HepG2 (cell line): ENCODE measurements around the gene SEC61G. TPM values are rescaled to one million over a fixed set of nuclear protein-coding genes. Genes with fewer than 3 reads are reported as not detected.

Experiments
- ATAC-seq: fragments of 200-7000 bp; cut with Tn5 transposase; 3 replicates; pipeline ENCODE4 v1.9.1; 2020; ENCODE audit warnings: mild to moderate bottlenecking, moderate library complexity
- BruUV-seq: library from RNA; stranded (reverse); fragments of 400-500 nt; replicated peaks from 2 replicates; lab custom pipeline; 2021; lab: Mats Ljungman, UMichigan
- CTCF ChIA-PET: fragments of 300-600 bp; formaldehyde crosslinking; extraction: SDS; loops from one replicate; lab custom pipeline; 2021; ENCODE audit warnings: low total read pairs, inconsistent platforms, low intra/inter-chr PET ratio; lab: Yijun Ruan, JAX
- POLR2A ChIA-PET: fragments of 350-600 bp; sonication (Branson Sonifier 250); formaldehyde crosslinking; loops from one replicate; lab custom pipeline; 2020; ENCODE audit warnings: antibody characterized with exemption, inconsistent platforms; lab: Yijun Ruan, JAX
- DNase-seq: peaks from one replicate; pipeline ENCODE4 v3.0.0-alpha.2; 2015; ENCODE audit warnings: low spot score
- FAIRE-seq: peaks from 3 replicates; lab custom pipeline; 2011; peaks lifted over from hg19 to GRCh38; lab: Jason Lieb, UNC
- H2AFZ ChIP-seq: one replicate; pipeline ENCODE4 v1.6.1; 2011; ENCODE audit warnings: low read length, inconsistent platforms
- H3K27ac ChIP-seq: fragments of 300-600 bp; 3 replicates; pipeline ENCODE4 v1.8.0; 2011; ENCODE audit warnings: mixed run types, mild to moderate bottlenecking, mixed read lengths, low read length, inconsistent platforms; ENCODE audit not compliant: insufficient read depth; ENCODE audit errors: extremely low read length
- H3K27me3 ChIP-seq, 2 experiments: fragments of 200-600 bp in 1 of 2; 2 replicates in 1 of 2; 3 replicates in 1 of 2; pipeline versions ENCODE4 v1.6.0 to v1.8.0; 2011; ENCODE audit warnings: low read length in 2 of 2, mild to moderate bottlenecking in 2 of 2, moderate library complexity in 2 of 2, inconsistent platforms in 1 of 2; ENCODE audit not compliant: insufficient read depth in 2 of 2, control insufficient read depth in 1 of 2
- H3K36me3 ChIP-seq, 2 experiments: fragments of 200-600 bp in 1 of 2; replicated peaks in 1 of 2; 2 replicates in 1 of 2; 3 replicates in 1 of 2; pipeline versions ENCODE4 v1.5.1 to v1.8.0; 2011; ENCODE audit warnings: low read length in 2 of 2, inconsistent platforms in 1 of 2; ENCODE audit not compliant: insufficient read depth in 2 of 2, control insufficient read depth in 1 of 2
- H3K4me1 ChIP-seq: 2 replicates; pipeline ENCODE4 v1.5.1; 2012; ENCODE audit warnings: low read length, inconsistent platforms; ENCODE audit not compliant: insufficient read depth
- H3K4me2 ChIP-seq: 2 replicates; pipeline ENCODE4 v1.6.0; 2011; ENCODE audit warnings: low read depth, low read length, inconsistent platforms
- H3K4me3 ChIP-seq, 3 experiments: fragments of 200-600 bp in 1 of 3; sonication (generic), shearing (Covaris generic) in 1 of 3; replicated peaks in 1 of 3; 2 replicates each; pipeline ENCODE4 v1.5.1; 2011 to 2016; ENCODE audit warnings: low read length in 3 of 3, inconsistent platforms in 2 of 3, low read depth in 2 of 3, mild to moderate bottlenecking in 2 of 3, control low read depth in 1 of 3, mixed read lengths in 1 of 3; ENCODE audit not compliant: insufficient read depth in 1 of 3
- H3K79me2 ChIP-seq: one replicate; pipeline ENCODE4 v1.6.1; 2011; ENCODE audit warnings: low read length, inconsistent platforms; ENCODE audit not compliant: insufficient read depth
- H3K9ac ChIP-seq: 2 replicates; pipeline ENCODE4 v1.6.0; 2011; ENCODE audit warnings: mild to moderate bottlenecking, low read depth, low read length, inconsistent platforms; ENCODE audit not compliant: insufficient read depth
- H3K9me3 ChIP-seq: 2 replicates; pipeline ENCODE4 v1.5.1; 2012; ENCODE audit warnings: mild to moderate bottlenecking, low read length
- H4K20me1 ChIP-seq: 2 replicates; pipeline ENCODE4 v1.6.0; 2011; ENCODE audit warnings: inconsistent platforms, mild to moderate bottlenecking, low read length, moderate library complexity; ENCODE audit not compliant: insufficient read depth
- CREM ChIP-seq, 2 experiments: sonication (generic) in 1 of 2; formaldehyde crosslinking in 1 of 2; IDR thresholded peaks; 2 replicates each; pipeline versions ENCODE4 v1.4.0 to v1.6.1; 2016 to 2020; ENCODE audit warnings: antibody characterized with exemption in 1 of 2, mild to moderate bottlenecking in 1 of 2, missing genetic modification reagents in 1 of 2
- MAFK ChIP-seq, 2 experiments: IDR thresholded peaks in 1 of 2; conservative IDR thresholded peaks in 1 of 2; 2 replicates each; pipeline ENCODE4 v1.6.1; 2011; ENCODE audit warnings: improper control_type of control experiment in 2 of 2, low read length in 2 of 2
- MAZ ChIP-seq, 2 experiments: sonication (generic) in 1 of 2; formaldehyde crosslinking in 1 of 2; IDR thresholded peaks; 2 replicates each; pipeline versions ENCODE4 v1.5.0 to v1.6.1; 2012 to 2020; ENCODE audit warnings: low read depth in 2 of 2, mild to moderate bottlenecking in 2 of 2, borderline replicate concordance in 1 of 2, improper control_type of control experiment in 1 of 2, low read length in 1 of 2, missing genetic modification reagents in 1 of 2, moderate library complexity in 1 of 2
- NFE2 ChIP-seq: sonication (generic); formaldehyde crosslinking; IDR thresholded peaks from 2 replicates; pipeline ENCODE4 v1.4.0; 2020; ENCODE audit warnings: missing genetic modification reagents
- NFRKB ChIP-seq: fragments of 450-650 bp; IDR thresholded peaks from 2 replicates; pipeline ENCODE4 v1.6.1; 2017
- NR1H2 ChIP-seq: sonication (generic); formaldehyde crosslinking; IDR thresholded peaks from 2 replicates; pipeline ENCODE4 v1.8.1; 2022; ENCODE audit warnings: low read depth, missing genetic modification reagents, borderline replicate concordance
- NR2F1 ChIP-seq, 2 experiments: fragments of 450-650 bp in 1 of 2; formaldehyde crosslinking in 1 of 2; IDR thresholded peaks; 2 replicates each; pipeline versions ENCODE4 v1.5.0 to v1.6.1; 2016 to 2020; ENCODE audit warnings: mild to moderate bottlenecking in 1 of 2, missing compliant biosample characterization in 1 of 2, missing genetic modification reagents in 1 of 2, moderate library complexity in 1 of 2
- PHF20 ChIP-seq: sonication (generic); formaldehyde crosslinking; IDR thresholded peaks from 2 replicates; pipeline ENCODE4 v1.5.0; 2020; ENCODE audit warnings: mild to moderate bottlenecking, missing genetic modification reagents
- POLR2AphosphoS2 ChIP-seq: IDR thresholded peaks from 2 replicates; pipeline ENCODE4 v1.6.1; 2011; ENCODE audit warnings: low read depth, low read length, improper control_type of control experiment
- SIN3A ChIP-seq: IDR thresholded peaks from 2 replicates; pipeline ENCODE4 v1.6.1; 2011; ENCODE audit warnings: low read depth, mild to moderate bottlenecking, control low read depth, low read length, borderline replicate concordance
- TOPORS ChIP-seq: sonication (generic); formaldehyde crosslinking; IDR thresholded peaks from 2 replicates; pipeline ENCODE4 v1.8.0; 2023; ENCODE audit warnings: mild to moderate bottlenecking, missing genetic modification reagents
- ZC3H4 ChIP-seq: sonication (generic); formaldehyde crosslinking; IDR thresholded peaks from 2 replicates; pipeline ENCODE4 v1.4.0; 2020; ENCODE audit warnings: missing genetic modification reagents, borderline replicate concordance
- ZFP41 ChIP-seq: sonication (generic); formaldehyde crosslinking; IDR thresholded peaks from 2 replicates; pipeline ENCODE4 v1.4.0; 2020; ENCODE audit warnings: mild to moderate bottlenecking, missing genetic modification reagents, borderline replicate concordance
- ZFX ChIP-seq: sonication (generic); formaldehyde crosslinking; IDR thresholded peaks from 2 replicates; pipeline ENCODE4 v1.4.0; 2020; ENCODE audit warnings: mild to moderate bottlenecking, low read depth, missing genetic modification reagents, moderate library complexity
- ZNF224 ChIP-seq: sonication (generic); formaldehyde crosslinking; IDR thresholded peaks from 2 replicates; pipeline ENCODE4 v1.5.0; 2020; ENCODE audit warnings: mild to moderate bottlenecking, missing genetic modification reagents
- ZNF343 ChIP-seq: sonication (generic); formaldehyde crosslinking; IDR thresholded peaks from 2 replicates; pipeline ENCODE4 v1.4.0; 2020; ENCODE audit warnings: mild to moderate bottlenecking, missing genetic modification reagents
- ZNF703 ChIP-seq: sonication (generic); formaldehyde crosslinking; IDR thresholded peaks from 2 replicates; pipeline ENCODE4 v1.5.1; 2020; ENCODE audit warnings: missing genetic modification reagents, mild to moderate bottlenecking, moderate library complexity, borderline replicate concordance
- ZNF775 ChIP-seq: sonication (generic); formaldehyde crosslinking; IDR thresholded peaks from 2 replicates; pipeline ENCODE4 v1.4.0; 2020; ENCODE audit warnings: missing genetic modification reagents, mild to moderate bottlenecking, moderate library complexity, borderline replicate concordance
- ZNF883 ChIP-seq: sonication (generic); formaldehyde crosslinking; IDR thresholded peaks from 2 replicates; pipeline ENCODE4 v1.5.1; 2020; ENCODE audit warnings: mild to moderate bottlenecking, missing genetic modification reagents; ENCODE audit errors: not compliant biosample characterization
- WGBS: methylation state at CpG from one replicate; pipeline ENCODE4 v1.1.6; 2017; ENCODE audit warnings: low lambda C conversion rate; 5-methylcytosine and 5-hydroxymethylcytosine counted together
- in situ Hi-C: cut with HindIII; loops from 2 replicates; pipeline ENCODE4 v1.10.0; 2017; ENCODE audit warnings: low pct_unique_long_range_greater_than_20kb; ENCODE audit not compliant: extremely low pct_ligation_motif_present
- intact Hi-C: fragments of 100-400 bp; cut with micrococcal nuclease; formaldehyde crosslinking; loops from one replicate; pipeline ENCODE4 v1.10.0; 2022; ENCODE audit not compliant: unreplicated experiment
- polyA plus RNA-seq, 8 experiments: library from polyadenylated mRNA; depleted of rRNA in 3 of 8; stranded (reverse) in 7 of 8; unstranded in 1 of 8; fragments of >200 nt; fragmentation: Illumina TruSeq in 4 of 8; extraction: Trizol in 4 of 8; gene quantifications; 2 replicates each; pipeline versions ENCODE4 v1.2.1 to v1.2.3, GENCODE V29; 2011 to 2016; ENCODE audit warnings: low read depth in 4 of 8, missing spikeins in 1 of 8, mixed read lengths in 1 of 8; ENCODE audit not compliant: insufficient read depth in 1 of 8
- total RNA-seq, 5 experiments: library from RNA; depleted of rRNA; stranded (reverse); fragments of >200 nt; fragmentation: Illumina TruSeq; extraction: Trizol; gene quantifications; 2 replicates each; pipeline ENCODE4 v1.2.3, GENCODE V29; 2016; ENCODE audit warnings: low read depth in 1 of 5
- TF ChIP-seq, protein P1 (sequence below): sonication (generic); formaldehyde crosslinking; conservative IDR thresholded peaks from 2 replicates; pipeline ENCODE4 v1.4.0; 2020; ENCODE audit warnings: missing genetic modification reagents
- TF ChIP-seq, protein P2 (sequence below): sonication (generic); formaldehyde crosslinking; IDR thresholded peaks from 2 replicates; pipeline ENCODE4 v1.5.0; 2020; ENCODE audit warnings: mild to moderate bottlenecking, low read depth, missing genetic modification reagents, borderline replicate concordance

SEC61G gene
- total and polyA plus RNA-seq, 2 of the 13 experiments (the other 11 are each of a cell fraction or from before 2014, with no cell fraction given) = 126 to 328 TPM

DNA sequence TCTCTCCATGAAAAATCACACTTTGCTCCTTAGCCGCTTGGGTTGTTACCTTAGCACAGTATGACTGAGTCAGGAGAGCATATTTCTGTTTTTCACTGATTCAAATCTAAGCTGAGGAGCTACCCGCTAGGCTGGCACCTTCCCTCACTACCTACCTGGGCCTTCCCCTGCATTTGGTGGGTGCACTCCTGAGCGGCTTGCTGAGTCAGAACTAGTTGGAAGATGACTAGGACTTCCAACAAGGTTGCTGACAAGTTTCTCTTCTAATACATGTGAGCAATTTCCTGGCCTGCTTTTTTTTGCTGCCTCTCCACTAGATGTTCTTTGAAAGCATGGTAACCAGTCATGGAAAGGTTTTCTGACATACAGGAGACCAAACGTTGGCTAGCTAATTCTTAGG is 43.8 kb upstream of the SEC61G start (continued):
- TF ChIP-seq, protein P1, sequence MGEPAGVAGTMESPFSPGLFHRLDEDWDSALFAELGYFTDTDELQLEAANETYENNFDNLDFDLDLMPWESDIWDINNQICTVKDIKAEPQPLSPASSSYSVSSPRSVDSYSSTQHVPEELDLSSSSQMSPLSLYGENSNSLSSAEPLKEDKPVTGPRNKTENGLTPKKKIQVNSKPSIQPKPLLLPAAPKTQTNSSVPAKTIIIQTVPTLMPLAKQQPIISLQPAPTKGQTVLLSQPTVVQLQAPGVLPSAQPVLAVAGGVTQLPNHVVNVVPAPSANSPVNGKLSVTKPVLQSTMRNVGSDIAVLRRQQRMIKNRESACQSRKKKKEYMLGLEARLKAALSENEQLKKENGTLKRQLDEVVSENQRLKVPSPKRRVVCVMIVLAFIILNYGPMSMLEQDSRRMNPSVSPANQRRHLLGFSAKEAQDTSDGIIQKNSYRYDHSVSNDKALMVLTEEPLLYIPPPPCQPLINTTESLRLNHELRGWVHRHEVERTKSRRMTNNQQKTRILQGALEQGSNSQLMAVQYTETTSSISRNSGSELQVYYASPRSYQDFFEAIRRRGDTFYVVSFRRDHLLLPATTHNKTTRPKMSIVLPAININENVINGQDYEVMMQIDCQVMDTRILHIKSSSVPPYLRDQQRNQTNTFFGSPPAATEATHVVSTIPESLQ (CRISPR knock-in tag) = no peak
- TF ChIP-seq NR1H2 (CRISPR knock-in tag) = no peak
- TF ChIP-seq, protein P2, sequence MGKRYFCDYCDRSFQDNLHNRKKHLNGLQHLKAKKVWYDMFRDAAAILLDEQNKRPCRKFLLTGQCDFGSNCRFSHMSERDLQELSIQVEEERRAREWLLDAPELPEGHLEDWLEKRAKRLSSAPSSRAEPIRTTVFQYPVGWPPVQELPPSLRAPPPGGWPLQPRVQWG (CRISPR knock-in tag) = no peak
- TF ChIP-seq ZFX = no peak
- TF ChIP-seq NFRKB = no peak
- TF ChIP-seq NFE2 (CRISPR knock-in tag) = no peak
- no peak for TF ChIP-seq ZFP41 (CRISPR knock-in tag)
- no peak for TF ChIP-seq SIN3A
- no peak for TF ChIP-seq POLR2AphosphoS2
- TF ChIP-seq MAFK (conservative IDR thresholded peaks at IDR 0.05 in 1 of 2, IDR thresholded peaks at IDR 0.05 in 1 of 2; ENCODE audit: low read length in 2 of 2) = no peak
- TF ChIP-seq, all 625 proteins: peak for 0

DNA sequence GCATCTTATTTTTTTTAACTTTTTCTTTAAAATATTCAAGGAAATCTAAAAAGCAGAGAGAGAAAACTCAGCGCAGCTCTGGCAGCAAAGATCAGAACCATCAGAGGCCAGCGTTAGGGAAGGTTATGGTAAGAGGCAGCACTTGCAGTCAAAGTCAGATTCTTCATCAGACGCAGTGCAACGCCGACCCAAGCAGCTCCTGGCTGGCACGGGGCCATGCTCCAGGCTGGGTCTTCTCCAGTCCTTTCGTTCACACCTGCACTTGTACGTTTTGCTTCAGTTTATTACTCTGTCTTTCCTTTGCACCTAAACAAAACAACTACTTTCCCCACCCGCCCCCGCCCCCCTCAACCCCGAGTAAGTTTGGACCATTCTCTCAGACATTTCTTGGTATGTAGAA is 43.1 kb upstream of the SEC61G start:
- FAIRE-seq (no peak), DNase-seq (no peak), ATAC-seq (no peak)
- Histone ChIP-seq H3K4me3 (no peak overlapping the region), H3K27me3 (peaks cover 1 to 7% of the 10 kb centered on the region in 2 experiments; a peak in 3 of 5 replicates), H3K4me2 (no peak overlapping the region), H3K36me3 (no peaks in the 10 kb centered on the region), H2AFZ (no peak overlapping the region), H3K4me1 (peaks cover 12% of the 10 kb centered on the region), H3K79me2 (no peaks in the 10 kb centered on the region), H3K9ac (no peak overlapping the region), H3K9me3 (no peaks in the 10 kb centered on the region), H3K27ac (no peak overlapping the region), H4K20me1 (no peaks in the 10 kb centered on the region)
- POLR2A ChIA-PET = no interaction called here
- 65% methylated on average over 11 of the region's 11 CpGs for WGBS
- intact Hi-C loops = no loop called here
- in situ Hi-C loops = no loop called here
- no TSS peak for BruUV-seq
- CTCF ChIA-PET = no interaction called here
- no peak for TF ChIP-seq CREM (IDR thresholded peaks at IDR 0.05)
- TF ChIP-seq CREM (CRISPR knock-in tag; IDR thresholded peaks at IDR 0.05) = no peak
- TF ChIP-seq ZNF703 (CRISPR knock-in tag) = no peak
- TF ChIP-seq ZC3H4 (CRISPR knock-in tag) = no peak
- no peak for TF ChIP-seq PHF20 (CRISPR knock-in tag)
- TF ChIP-seq ZNF883 = no peak
- TF ChIP-seq NR2F1 (CRISPR knock-in tag; IDR thresholded peaks at IDR 0.05) = no peak
- TF ChIP-seq TOPORS (CRISPR knock-in tag) = no peak
- TF ChIP-seq MAZ (IDR thresholded peaks at IDR 0.05; ENCODE audit: borderline replicate concordance, low read depth, low read length) = no peak
- TF ChIP-seq MAZ (CRISPR knock-in tag; IDR thresholded peaks at IDR 0.05; ENCODE audit: low read depth) = no peak
- TF ChIP-seq ZNF343 (CRISPR knock-in tag) = no peak
- TF ChIP-seq ZNF775 (CRISPR knock-in tag) = no peak
- no peak for TF ChIP-seq ZNF224 (CRISPR knock-in tag)
